ENCODE results near the gene PIK3C2G. TPM values are rescaled to one million over a fixed set of nuclear protein-coding genes. Genes with fewer than 3 reads are reported as not detected.
A peak's percentile ranks its signal among the peaks of the same experiment; 100 is the strongest.

The PIK3C2G gene
- polyA plus RNA-seq, 2 of the 4 experiments (the other 2 are of a cell fraction), result 0.01 TPM; not detected in 1

DNA sequence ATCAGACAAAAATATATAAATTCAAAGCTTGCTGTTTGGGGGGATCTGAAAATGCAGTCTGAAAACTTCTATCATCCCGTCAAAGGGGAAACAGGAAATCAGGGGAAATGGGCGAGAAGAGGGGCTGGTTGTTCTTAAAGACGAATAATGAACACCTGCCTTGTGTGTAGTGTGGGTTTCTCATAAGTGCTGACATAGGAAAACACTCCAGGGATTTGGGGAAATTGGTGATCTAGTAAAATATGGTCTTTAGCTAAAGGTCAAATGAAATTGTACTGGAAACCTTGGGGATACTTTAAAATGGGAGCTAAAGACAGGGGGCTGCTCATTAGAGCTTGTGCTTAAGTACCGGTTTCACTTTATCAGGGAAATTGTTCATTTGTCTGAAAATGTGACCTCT is 39.6 kb upstream of the PIK3C2G start:
- Histone ChIP-seq H3K27ac (no peak overlapping the region), H3K9me3 (no peaks in the 10 kb centered on the region), H3K4me1 (no peaks in the 10 kb centered on the region), H3K4me2 (no peak overlapping the region), H3K4me3 (no peak overlapping the region)
- DNase-seq (ENCODE audit: low read depth in 1 of 2, low spot score in 1 of 2) (no peak), ATAC-seq (no peak), FAIRE-seq (no peak)
- 47% methylated on average over 4 of the region's 4 CpGs for WGBS (ENCODE audit: missing lambda C conversion rate)
- ChIA-PET POLR2A (no interaction called here), CTCF (no interaction called here)
- TF ChIP-seq, protein P1, sequence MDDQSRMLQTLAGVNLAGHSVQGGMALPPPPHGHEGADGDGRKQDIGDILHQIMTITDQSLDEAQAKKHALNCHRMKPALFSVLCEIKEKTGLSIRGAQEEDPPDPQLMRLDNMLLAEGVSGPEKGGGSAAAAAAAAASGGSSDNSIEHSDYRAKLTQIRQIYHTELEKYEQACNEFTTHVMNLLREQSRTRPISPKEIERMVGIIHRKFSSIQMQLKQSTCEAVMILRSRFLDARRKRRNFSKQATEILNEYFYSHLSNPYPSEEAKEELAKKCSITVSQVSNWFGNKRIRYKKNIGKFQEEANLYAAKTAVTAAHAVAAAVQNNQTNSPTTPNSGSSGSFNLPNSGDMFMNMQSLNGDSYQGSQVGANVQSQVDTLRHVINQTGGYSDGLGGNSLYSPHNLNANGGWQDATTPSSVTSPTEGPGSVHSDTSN (IDR thresholded peaks at IDR 0.05), result no peak
- TF ChIP-seq MAFK (IDR thresholded peaks at IDR 0.05; ENCODE audit: partially characterized antibody), result peak; percentile 78

DNA sequence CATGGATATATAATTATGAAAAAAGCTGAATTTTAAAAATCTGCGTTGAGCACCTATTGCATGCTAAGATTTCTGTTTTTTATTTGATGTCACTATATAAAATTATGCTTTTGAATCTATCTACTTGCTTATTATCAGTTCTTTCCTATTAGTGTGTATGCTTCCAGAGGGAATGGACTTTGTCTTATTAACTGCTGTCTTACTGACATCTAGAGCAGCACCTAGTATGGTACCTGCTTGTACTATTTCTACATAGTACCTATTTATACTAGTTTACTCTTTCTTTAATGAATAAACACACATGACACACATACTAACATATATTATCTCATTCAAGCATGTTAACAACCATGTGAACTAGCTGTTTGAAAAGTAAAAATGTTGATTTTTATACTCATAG is 38.6 kb upstream of the PIK3C2G start:
- FAIRE-seq, result no peak
- ChIA-PET CTCF (no interaction called here), POLR2A (no interaction called here)
- DNase-seq (ENCODE audit: low read depth in 1 of 2, low spot score in 1 of 2), result no peak
- 83% methylated on average over 1 of the region's 1 CpG for WGBS (ENCODE audit: missing lambda C conversion rate)
- H3K4me1 ChIP-seq, result no peaks in the 10 kb centered on the region
- no peak overlapping the region for H3K27ac ChIP-seq
- H3K4me2 ChIP-seq, result no peak overlapping the region
- no peak for ATAC-seq
- no peaks in the 10 kb centered on the region for H3K9me3 ChIP-seq
- no peak overlapping the region for H3K4me3 ChIP-seq
- TF ChIP-seq RNF2 (IDR thresholded peaks at IDR 0.05; ENCODE audit: borderline replicate concordance, low read depth) (no peak), GATA3 (IDR thresholded peaks at IDR 0.05; ENCODE audit: borderline replicate concordance) (no peak), CHD4 (IDR thresholded peaks at IDR 0.05; ENCODE audit: borderline replicate concordance) (no peak)

DNA sequence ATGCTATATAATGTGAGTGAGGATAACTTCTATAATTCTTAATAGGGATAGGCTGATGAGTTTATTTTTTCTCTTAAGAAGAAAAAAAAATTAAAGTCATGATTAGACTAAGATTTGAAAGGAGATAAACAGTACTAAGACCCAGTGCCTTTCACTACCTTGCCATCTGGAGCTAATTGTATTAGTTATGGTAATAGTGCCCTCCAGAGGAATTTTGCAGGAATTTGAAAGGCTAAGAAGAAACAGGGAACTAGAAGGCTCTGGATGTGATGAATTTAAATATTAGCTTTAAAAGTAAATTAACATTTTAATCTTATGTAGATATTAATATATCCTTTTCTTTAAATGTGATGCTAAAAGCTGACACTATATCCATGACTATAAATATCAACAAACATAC is 36.6 kb upstream of the PIK3C2G start:
- Histone ChIP-seq H3K9me3 (no peaks in the 10 kb centered on the region), H3K27ac (no peak overlapping the region), H3K4me1 (no peaks in the 10 kb centered on the region), H3K4me2 (no peak overlapping the region), H3K4me3 (no peak overlapping the region)
- ATAC-seq (peak; percentile 64 to 67; a peak in 2 of 6 replicates), FAIRE-seq (no peak), DNase-seq (ENCODE audit: low read depth in 1 of 2, low spot score in 1 of 2) (peak; percentile 7 to 36)
- CTCF ChIA-PET, result no interaction called here
- POLR2A ChIA-PET, result no interaction called here
- TF ChIP-seq, protein P2, sequence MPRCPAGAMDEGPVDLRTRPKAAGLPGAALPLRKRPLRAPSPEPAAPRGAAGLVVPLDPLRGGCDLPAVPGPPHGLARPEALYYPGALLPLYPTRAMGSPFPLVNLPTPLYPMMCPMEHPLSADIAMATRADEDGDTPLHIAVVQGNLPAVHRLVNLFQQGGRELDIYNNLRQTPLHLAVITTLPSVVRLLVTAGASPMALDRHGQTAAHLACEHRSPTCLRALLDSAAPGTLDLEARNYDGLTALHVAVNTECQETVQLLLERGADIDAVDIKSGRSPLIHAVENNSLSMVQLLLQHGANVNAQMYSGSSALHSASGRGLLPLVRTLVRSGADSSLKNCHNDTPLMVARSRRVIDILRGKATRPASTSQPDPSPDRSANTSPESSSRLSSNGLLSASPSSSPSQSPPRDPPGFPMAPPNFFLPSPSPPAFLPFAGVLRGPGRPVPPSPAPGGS (IDR thresholded peaks at IDR 0.05), result no peak
- no peak for TF ChIP-seq POLR2A (IDR thresholded peaks at IDR 0.05; ENCODE audit: low read length)
- TF ChIP-seq, protein P3, sequence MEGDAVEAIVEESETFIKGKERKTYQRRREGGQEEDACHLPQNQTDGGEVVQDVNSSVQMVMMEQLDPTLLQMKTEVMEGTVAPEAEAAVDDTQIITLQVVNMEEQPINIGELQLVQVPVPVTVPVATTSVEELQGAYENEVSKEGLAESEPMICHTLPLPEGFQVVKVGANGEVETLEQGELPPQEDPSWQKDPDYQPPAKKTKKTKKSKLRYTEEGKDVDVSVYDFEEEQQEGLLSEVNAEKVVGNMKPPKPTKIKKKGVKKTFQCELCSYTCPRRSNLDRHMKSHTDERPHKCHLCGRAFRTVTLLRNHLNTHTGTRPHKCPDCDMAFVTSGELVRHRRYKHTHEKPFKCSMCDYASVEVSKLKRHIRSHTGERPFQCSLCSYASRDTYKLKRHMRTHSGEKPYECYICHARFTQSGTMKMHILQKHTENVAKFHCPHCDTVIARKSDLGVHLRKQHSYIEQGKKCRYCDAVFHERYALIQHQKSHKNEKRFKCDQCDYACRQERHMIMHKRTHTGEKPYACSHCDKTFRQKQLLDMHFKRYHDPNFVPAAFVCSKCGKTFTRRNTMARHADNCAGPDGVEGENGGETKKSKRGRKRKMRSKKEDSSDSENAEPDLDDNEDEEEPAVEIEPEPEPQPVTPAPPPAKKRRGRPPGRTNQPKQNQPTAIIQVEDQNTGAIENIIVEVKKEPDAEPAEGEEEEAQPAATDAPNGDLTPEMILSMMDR (IDR thresholded peaks at IDR 0.05), result peak; percentile 46; the same call in 2 of the 3 replicates
- TF ChIP-seq ESRRA (IDR thresholded peaks at IDR 0.05; ENCODE audit: borderline replicate concordance, low read length), result no peak
- TF ChIP-seq RAD21 (conservative IDR thresholded peaks at IDR 0.05 in 1 of 2, IDR thresholded peaks at IDR 0.05 in 1 of 2), result peak; percentile 57 to 61; a peak in 4 of 5 replicates
- TF ChIP-seq CHD4 (IDR thresholded peaks at IDR 0.05; ENCODE audit: borderline replicate concordance), result no peak
- 0 out of 3 replicates have a peak, but pooled peaks have one; percentile 33 for TF ChIP-seq SMC3 (IDR thresholded peaks at IDR 0.05)
- TF ChIP-seq ZNF302 (CRISPR knock-in tag; IDR thresholded peaks at IDR 0.05), result no peak

DNA sequence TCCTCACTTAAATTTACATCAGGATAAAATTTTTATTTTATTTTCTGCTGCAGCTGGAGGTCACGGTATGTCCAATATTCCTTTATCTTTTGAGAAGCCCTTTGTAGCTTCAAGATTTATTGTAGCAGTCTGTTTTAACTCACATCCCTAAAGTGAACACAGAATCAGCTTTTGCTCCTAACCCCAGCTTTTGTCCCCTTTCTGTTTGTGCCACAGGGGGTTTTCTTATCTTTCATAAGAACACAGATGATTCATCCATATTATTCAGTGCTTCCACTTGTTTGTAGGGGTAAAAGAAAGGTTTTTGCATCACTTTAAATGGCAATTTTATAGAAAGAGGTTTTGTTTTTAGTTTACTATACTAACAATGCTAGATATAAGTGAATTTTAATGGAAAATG is 21.8 kb upstream of the PIK3C2G start:
- no peak for ATAC-seq
- CTCF ChIA-PET, result interaction anchor here (1.0 kb wide), 1 partner anchor 14 kb away, joined by 4 read pairs; no protein-coding TSS in a partner anchor

More for the DNA sequence above, 21.8 kb upstream of the PIK3C2G start:
- no peak for FAIRE-seq
- DNase-seq (ENCODE audit: low read depth in 1 of 2, low spot score in 1 of 2), result no peak
- Histone ChIP-seq H3K4me3 (no peak overlapping the region), H3K4me1 (peaks cover 12% of the 10 kb centered on the region), H3K4me2 (no peak overlapping the region), H3K27ac (no peak overlapping the region), H3K9me3 (peaks cover 5% of the 10 kb centered on the region; the same call in 1 of the 3 replicates)
- TF ChIP-seq HDAC2 (IDR thresholded peaks at IDR 0.05) (no peak), MAZ (IDR thresholded peaks at IDR 0.05; ENCODE audit: borderline replicate concordance, low read depth, low read length) (no peak), ESRRA (IDR thresholded peaks at IDR 0.05; ENCODE audit: borderline replicate concordance, low read length) (no peak), POLR2A (IDR thresholded peaks at IDR 0.05; ENCODE audit: low read length) (no peak), RCOR1 (IDR thresholded peaks at IDR 0.05; ENCODE audit: low read depth, low read length) (no peak), TFCP2L1 (CRISPR knock-in tag; IDR thresholded peaks at IDR 0.05) (no peak)
- TF ChIP-seq, protein P1 (IDR thresholded peaks at IDR 0.05), result no peak
- 78% methylated on average over 1 of the region's 1 CpG for WGBS (ENCODE audit: missing lambda C conversion rate)
- POLR2A ChIA-PET, result no interaction called here
